ENCODE results near the gene SLC38A10. TPM values are rescaled to one million over a fixed set of nuclear protein-coding genes. Genes with fewer than 3 reads are reported as not detected.

Gene SLC38A10
- total RNA-seq, 4 donors from 2014 or later: 37.8 to 49.8 (median 45.3) TPM

- WGBS, 2 donors: 86 to 95% methylated on average over 13 to 18 of the region's 32 CpGs
- H3K36me3 ChIP-seq: peaks cover 17 to 64% (median 23%) of the 10 kb centered on the region in 3 donors
- no peak overlapping the region for H3K4me3 ChIP-seq
- H3K27me3 ChIP-seq: no peaks in the 10 kb centered on the region
- DNase-seq: no peak
- intact Hi-C loops (cut with DNase I): no loop called here
- no peak for TF ChIP-seq POLR2A (IDR thresholded peaks at IDR 0.05)
- TF ChIP-seq, protein P1, sequence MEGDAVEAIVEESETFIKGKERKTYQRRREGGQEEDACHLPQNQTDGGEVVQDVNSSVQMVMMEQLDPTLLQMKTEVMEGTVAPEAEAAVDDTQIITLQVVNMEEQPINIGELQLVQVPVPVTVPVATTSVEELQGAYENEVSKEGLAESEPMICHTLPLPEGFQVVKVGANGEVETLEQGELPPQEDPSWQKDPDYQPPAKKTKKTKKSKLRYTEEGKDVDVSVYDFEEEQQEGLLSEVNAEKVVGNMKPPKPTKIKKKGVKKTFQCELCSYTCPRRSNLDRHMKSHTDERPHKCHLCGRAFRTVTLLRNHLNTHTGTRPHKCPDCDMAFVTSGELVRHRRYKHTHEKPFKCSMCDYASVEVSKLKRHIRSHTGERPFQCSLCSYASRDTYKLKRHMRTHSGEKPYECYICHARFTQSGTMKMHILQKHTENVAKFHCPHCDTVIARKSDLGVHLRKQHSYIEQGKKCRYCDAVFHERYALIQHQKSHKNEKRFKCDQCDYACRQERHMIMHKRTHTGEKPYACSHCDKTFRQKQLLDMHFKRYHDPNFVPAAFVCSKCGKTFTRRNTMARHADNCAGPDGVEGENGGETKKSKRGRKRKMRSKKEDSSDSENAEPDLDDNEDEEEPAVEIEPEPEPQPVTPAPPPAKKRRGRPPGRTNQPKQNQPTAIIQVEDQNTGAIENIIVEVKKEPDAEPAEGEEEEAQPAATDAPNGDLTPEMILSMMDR (IDR thresholded peaks at IDR 0.05): no peak
- H3K9me3 ChIP-seq: no peaks in the 10 kb centered on the region
- no peak overlapping the region for H3K27ac ChIP-seq
- peaks cover 27 to 48% (median 30%) of the 10 kb centered on the region in 3 donors for H3K4me1 ChIP-seq
Observed at GRCh38 chr17:81235822-81236740, 59.0 kb downstream of the SLC38A10 start.

GRCh38 chr17:81234940-81235821, 59.9 kb downstream of the SLC38A10 start:
- Histone ChIP-seq H3K27me3 (no peaks in the 10 kb centered on the region), H3K4me1 (peaks cover 19 to 39% (median 21%) of the 10 kb centered on the region in 3 donors), H3K27ac (no peak overlapping the region), H3K4me3 (no peak overlapping the region), H3K36me3 (peaks cover 23 to 70% (median 23%) of the 10 kb centered on the region in 3 donors), H3K9me3 (no peaks in the 10 kb centered on the region)
- WGBS, 2 donors: 82 to 87% methylated on average over 11 to 12 of the region's 26 CpGs
- TF ChIP-seq POLR2A (IDR thresholded peaks at IDR 0.05): no peak
- TF ChIP-seq, protein P1 (IDR thresholded peaks at IDR 0.05): no peak
- intact Hi-C loops (cut with DNase I): no loop called here
- DNase-seq: no peak

- Histone ChIP-seq H3K4me3 (no peak overlapping the region), H3K27ac (no peak overlapping the region), H3K27me3 (no peaks in the 10 kb centered on the region), H3K36me3 (peaks cover 23 to 76% (median 28%) of the 10 kb centered on the region in 3 donors), H3K4me1 (peaks cover 14 to 32% (median 16%) of the 10 kb centered on the region in 3 donors), H3K9me3 (no peaks in the 10 kb centered on the region)
- DNase-seq: no peak
- intact Hi-C loops (cut with DNase I): no loop called here
- no peak for TF ChIP-seq POLR2A (IDR thresholded peaks at IDR 0.05)
- TF ChIP-seq, protein P1 (IDR thresholded peaks at IDR 0.05): no peak
- WGBS, 2 donors: no CpG with 5 or more reads among the region's 13 CpGs
Observed at GRCh38 chr17:81234506-81234855, 60.6 kb downstream of the SLC38A10 start.

DNA sequence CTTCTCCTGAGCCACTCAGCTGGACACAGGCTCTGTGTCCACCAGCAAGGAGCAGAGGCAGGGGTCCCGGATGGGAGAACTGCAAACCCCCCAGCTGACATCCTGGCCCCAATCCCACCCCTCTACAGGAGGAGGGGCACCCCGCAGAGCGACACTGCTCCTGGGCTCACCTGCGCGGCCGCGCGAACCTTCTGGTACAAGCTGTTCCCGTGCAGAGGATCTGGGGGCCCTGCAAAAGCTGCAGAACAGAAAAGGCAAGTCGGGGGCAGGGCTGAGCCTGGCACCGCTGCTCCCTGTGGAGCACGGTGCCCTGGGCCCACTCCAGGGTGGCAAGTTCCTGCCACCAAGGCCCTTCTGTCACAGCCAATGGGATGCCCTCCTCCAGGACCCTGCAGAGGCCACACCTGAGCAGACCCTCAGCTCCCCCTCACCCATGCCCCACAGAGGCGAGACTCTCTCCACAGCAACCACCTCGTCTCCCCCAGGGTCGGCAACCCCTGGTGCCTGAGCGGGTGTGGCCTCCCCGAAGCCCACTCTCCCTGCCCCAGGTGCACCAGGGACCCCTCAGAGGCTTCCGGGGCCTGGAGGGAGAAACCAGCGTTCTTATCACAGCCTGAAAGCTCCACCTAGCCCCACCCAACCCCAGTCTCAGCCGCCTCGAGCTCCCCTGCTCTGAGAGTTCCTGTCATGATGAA, 61.1 kb downstream of the SLC38A10 start:
- Histone ChIP-seq H3K4me1 (peaks cover 14 to 35% (median 16%) of the 10 kb centered on the region in 3 donors), H3K27me3 (no peaks in the 10 kb centered on the region), H3K4me3 (no peak overlapping the region), H3K9me3 (no peaks in the 10 kb centered on the region), H3K27ac (no peak overlapping the region), H3K36me3 (peaks cover 23 to 82% (median 28%) of the 10 kb centered on the region in 3 donors)
- intact Hi-C loops (cut with DNase I): no loop called here
- TF ChIP-seq POLR2A (IDR thresholded peaks at IDR 0.05): no peak
- TF ChIP-seq, protein P1 (IDR thresholded peaks at IDR 0.05): no peak
- 69 to 96% methylated on average over 5 of the region's 21 CpGs for WGBS, 2 donors
- DNase-seq: no peak
